Breast epithelium (tissue), 3 donors: Measurements from ENCODE around the gene WDR70.

Source experiments
- CTCF ChIP-seq, 3 donors: fragments of 450-650 bp; IDR thresholded peaks; one replicate each; pipeline ENCODE4 v1.5.1; 2016 to 2017; ENCODE audit warnings: antibody characterized with exemption in 3 of 3, mild to moderate bottlenecking in 3 of 3, moderate library complexity in 3 of 3
- POLR2A ChIP-seq: fragments of 450-650 bp; IDR thresholded peaks from one replicate; pipeline ENCODE4 v1.6.1; 2016; ENCODE audit warnings: antibody characterized with exemption, mild to moderate bottlenecking, moderate library complexity

DNA sequence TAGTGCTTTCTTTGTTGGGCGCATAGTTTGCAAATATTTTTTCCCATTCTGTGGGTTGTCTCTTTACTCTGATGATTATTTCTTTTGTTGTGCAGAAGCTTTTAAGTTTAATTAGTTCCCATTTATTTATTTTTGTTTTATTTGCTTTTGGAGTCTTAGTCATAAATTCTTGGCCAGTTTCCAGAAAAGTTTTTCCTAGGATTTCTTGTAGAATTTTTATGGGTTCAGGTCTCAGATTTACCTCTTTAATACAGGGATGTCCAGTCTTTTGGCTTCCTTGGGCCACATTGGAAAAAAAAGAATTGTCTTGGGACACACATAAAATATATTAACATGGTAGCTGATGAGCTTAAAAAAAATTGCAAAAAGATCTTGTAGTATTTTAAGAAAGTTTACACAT is 122.0 kb downstream of the WDR70 start:
- TF ChIP-seq CTCF (IDR thresholded peaks at IDR 0.05) = no peak
- no peak for TF ChIP-seq POLR2A
